ENCODE measurements around the gene PDP2. TPM values are rescaled to one million over a fixed set of nuclear protein-coding genes. Genes with fewer than 3 reads are reported as not detected.
A peak's percentile ranks its signal among the peaks of the same experiment; 100 is the strongest.

PDP2 gene
- total RNA-seq, 1 experiment from 2014 or later = 23.1 TPM

DNA sequence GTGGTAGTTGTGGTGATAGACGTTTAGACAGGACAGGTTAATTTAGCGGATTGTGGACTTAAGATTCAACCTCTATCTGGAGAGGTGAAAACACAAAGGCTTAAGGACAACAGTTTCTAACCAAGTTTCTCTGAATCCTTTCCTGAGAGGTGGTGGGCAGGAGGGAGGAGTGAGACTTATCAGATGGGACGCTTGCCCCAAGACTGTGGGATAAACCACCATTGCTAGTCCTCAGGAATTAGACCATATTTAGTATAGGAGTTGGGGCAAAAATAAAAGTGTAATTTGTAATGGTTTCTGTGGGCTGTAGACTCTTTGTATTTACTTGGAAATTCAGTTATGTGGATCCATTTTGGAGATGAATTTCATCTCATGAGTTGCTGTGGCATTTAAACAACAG, 6.6 kb downstream of the PDP2 start:
- no peak overlapping the region for H2AK5ac ChIP-seq (ENCODE audit: insufficient read length, low read length)
- peak overlapping the region in 1 of 3 experiments; percentile 32; a peak in 1 of 7 replicates for H3K27ac Mint-ChIP-seq
- H3K79me2 ChIP-seq (ENCODE audit: insufficient read depth, low read length) = 0 out of 2 replicates have a peak, but pooled peaks cover 2% of the 10 kb centered on the region
- no peak overlapping the region for H3K23ac ChIP-seq (ENCODE audit: insufficient read length, low read depth, low read length)
- TF ChIP-seq, protein P1, sequence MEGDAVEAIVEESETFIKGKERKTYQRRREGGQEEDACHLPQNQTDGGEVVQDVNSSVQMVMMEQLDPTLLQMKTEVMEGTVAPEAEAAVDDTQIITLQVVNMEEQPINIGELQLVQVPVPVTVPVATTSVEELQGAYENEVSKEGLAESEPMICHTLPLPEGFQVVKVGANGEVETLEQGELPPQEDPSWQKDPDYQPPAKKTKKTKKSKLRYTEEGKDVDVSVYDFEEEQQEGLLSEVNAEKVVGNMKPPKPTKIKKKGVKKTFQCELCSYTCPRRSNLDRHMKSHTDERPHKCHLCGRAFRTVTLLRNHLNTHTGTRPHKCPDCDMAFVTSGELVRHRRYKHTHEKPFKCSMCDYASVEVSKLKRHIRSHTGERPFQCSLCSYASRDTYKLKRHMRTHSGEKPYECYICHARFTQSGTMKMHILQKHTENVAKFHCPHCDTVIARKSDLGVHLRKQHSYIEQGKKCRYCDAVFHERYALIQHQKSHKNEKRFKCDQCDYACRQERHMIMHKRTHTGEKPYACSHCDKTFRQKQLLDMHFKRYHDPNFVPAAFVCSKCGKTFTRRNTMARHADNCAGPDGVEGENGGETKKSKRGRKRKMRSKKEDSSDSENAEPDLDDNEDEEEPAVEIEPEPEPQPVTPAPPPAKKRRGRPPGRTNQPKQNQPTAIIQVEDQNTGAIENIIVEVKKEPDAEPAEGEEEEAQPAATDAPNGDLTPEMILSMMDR (conservative IDR thresholded peaks at IDR 0.05) = no peak
- no peak overlapping the region for H3K27ac ChIP-seq (ENCODE audit: insufficient read length, low read depth, low read length)
- H3K27me3 ChIP-seq (ENCODE audit: insufficient read depth, low read length) = no peaks in the 10 kb centered on the region
- H3K56ac ChIP-seq (ENCODE audit: insufficient read length, low read depth, low read length) = no peak overlapping the region
- H2BK120ac ChIP-seq (ENCODE audit: low read depth, low read length, poor library complexity, severe bottlenecking) = no peak overlapping the region
- H4K20me1 ChIP-seq (ENCODE audit: control insufficient read depth, insufficient read depth, insufficient read length) = no peaks in the 10 kb centered on the region
- no peak overlapping the region for H2BK15ac ChIP-seq (ENCODE audit: low read depth, low read length)
- H3K14ac ChIP-seq (ENCODE audit: insufficient read depth, low read length) = no peak overlapping the region
- H3K9me3 ChIP-seq (ENCODE audit: control insufficient read depth, low read depth, low read length) = no peaks in the 10 kb centered on the region
- H3K9me3 Mint-ChIP-seq = no peaks in the 10 kb centered on the region
- no peak overlapping the region for H4K91ac ChIP-seq (ENCODE audit: insufficient read length, low read depth, low read length)
- no peak overlapping the region for H2AFZ ChIP-seq (ENCODE audit: low read length)
- H4K5ac ChIP-seq (ENCODE audit: insufficient read length, low read depth, low read length) = no peak overlapping the region
- H3K4ac ChIP-seq (ENCODE audit: low read depth, low read length) = no peak overlapping the region
- no peaks in the 10 kb centered on the region for H3K27me3 Mint-ChIP-seq (ENCODE audit: low read depth)
- H3K4me3 Mint-ChIP-seq = no peak overlapping the region
- H2BK5ac ChIP-seq (ENCODE audit: insufficient read length, low read length) = no peak overlapping the region
- no peak overlapping the region for H2BK20ac ChIP-seq (ENCODE audit: low read depth, low read length, poor library complexity, severe bottlenecking)
- H3K79me1 ChIP-seq (ENCODE audit: insufficient read depth, low read depth, low read length, poor library complexity, severe bottlenecking) = no peaks in the 10 kb centered on the region
- H3K23me2 ChIP-seq (ENCODE audit: insufficient read length, low read depth, low read length, poor library complexity, severe bottlenecking) = no peaks in the 10 kb centered on the region
- H2BK12ac ChIP-seq (ENCODE audit: insufficient read length, low read depth, low read length) = no peak overlapping the region
- WGBS (ENCODE audit: extremely low coverage, insufficient read length, low lambda C conversion rate) = no CpG with 5 or more reads among the region's 3 CpGs
- H3T11ph ChIP-seq (ENCODE audit: low read length) = no peak overlapping the region
- H3K4me1 ChIP-seq (ENCODE audit: insufficient read depth, low read length) = no peaks in the 10 kb centered on the region
- no peak overlapping the region for H3K9ac ChIP-seq (ENCODE audit: extremely low read depth, insufficient read length, low read length)
- no peak overlapping the region for H3K18ac ChIP-seq (ENCODE audit: insufficient read length, low read depth, low read length)
- peaks cover 2 to 4% of the 10 kb centered on the region in 2 experiments; a peak in 2 of 4 replicates for H3K4me1 Mint-ChIP-seq
- no peak overlapping the region for H4K8ac ChIP-seq (replicated peaks; ENCODE audit: insufficient read length, low read depth, low read length)
- H3K36me3 Mint-ChIP-seq (ENCODE audit: insufficient read depth in 1 of 3, low read depth in 3 of 3) = peaks cover 15 to 51% (median 38%) of the 10 kb centered on the region in 3 experiments; a peak in 6 of 7 replicates
- no peak overlapping the region for H3K4me2 ChIP-seq (ENCODE audit: insufficient read depth, insufficient read length, low read length)
- no peak for DNase-seq
